Upper lobe of right lung (tissue), 1 donor: Measurements from ENCODE around the gene ANKS1A. TPM values are rescaled to one million over a fixed set of nuclear protein-coding genes. Genes with fewer than 3 reads are reported as not detected.
A peak's percentile ranks its signal among the peaks of the same experiment; 100 is the strongest.

Experiments used
- ATAC-seq: fragments of 200-7000 bp; cut with Tn5 transposase; one replicate; pipeline ENCODE4 v1.9.1; 2020; ENCODE audit warnings: mild to moderate bottlenecking, moderate library complexity
- DNase-seq: peaks from one replicate; pipeline ENCODE4 v3.0.0-alpha.2; 2020
- H3K27ac ChIP-seq: fragments of 200-600 bp; one replicate; pipeline ENCODE4 v1.8.0; 2022
- H3K27me3 ChIP-seq: fragments of 200-600 bp; one replicate; pipeline ENCODE4 v1.8.0; 2022; ENCODE audit warnings: mild to moderate bottlenecking
- H3K36me3 ChIP-seq: fragments of 200-600 bp; one replicate; pipeline ENCODE4 v1.8.0; 2022
- H3K4me1 ChIP-seq: fragments of 200-600 bp; one replicate; pipeline ENCODE4 v1.8.0; 2022
- H3K4me3 ChIP-seq: fragments of 200-600 bp; one replicate; pipeline ENCODE4 v1.8.0; 2022; ENCODE audit warnings: mild to moderate bottlenecking
- H3K9me3 ChIP-seq: fragments of 200-600 bp; one replicate; pipeline ENCODE4 v1.8.0; 2022
- intact Hi-C: fragments of 100-400 bp; cut with DNase I; formaldehyde crosslinking; loops from one replicate; pipeline ENCODE4 v1.11.0; 2022
- total RNA-seq: library from RNA; stranded (reverse); fragmentation: NEBNext Ultra II Directional; extraction: Animal tissue kit (Norgen Biotek cat#: 25700); gene quantifications from one replicate; pipeline ENCODE4 v1.2.1, GENCODE V29; 2021
- TF ChIP-seq, protein P1 (sequence below): fragments of 200-600 bp; IDR thresholded peaks from one replicate; pipeline ENCODE4 v1.8.0; 2022; ENCODE audit warnings: antibody characterized with exemption
- donor health status: DM: no; HTN: yes; CAD: no; lungs with severe emphysema.

The ANKS1A gene
- total RNA-seq, 1 donor from 2014 or later: 59.0 TPM

DNA sequence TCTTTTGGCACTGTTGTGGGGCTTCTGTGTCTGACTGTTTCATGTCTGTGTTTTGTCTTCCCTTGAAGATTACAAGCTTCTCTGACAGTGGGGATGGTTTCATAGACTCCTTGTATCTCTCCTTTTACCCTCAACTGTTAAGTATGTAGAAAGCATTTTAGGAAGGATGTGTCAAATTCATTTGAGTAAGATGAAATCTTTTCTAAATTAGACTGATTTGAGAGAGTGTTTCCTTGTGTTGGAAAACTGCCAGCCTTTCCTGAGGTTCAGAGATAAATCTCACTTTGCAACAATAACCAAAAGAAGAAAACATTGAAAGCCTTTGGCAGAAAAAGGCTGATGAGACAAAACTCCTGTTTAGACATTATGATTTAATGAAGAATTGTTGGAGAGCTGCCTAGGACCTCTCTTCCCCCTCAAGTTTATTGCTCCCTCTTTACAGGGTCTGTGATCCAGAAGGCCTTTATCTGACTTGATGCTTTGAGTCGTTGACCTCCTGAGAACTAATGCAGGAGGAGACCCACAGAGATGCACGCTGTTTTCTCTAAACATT is 68.3 kb downstream of the ANKS1A start:
- DNase-seq (no peak), ATAC-seq (no peak)
- H3K9me3 ChIP-seq: no peaks in the 10 kb centered on the region
- peaks cover 52% of the 10 kb centered on the region for H3K4me1 ChIP-seq
- H3K27me3 ChIP-seq: no peaks in the 10 kb centered on the region
- TF ChIP-seq, protein P1, sequence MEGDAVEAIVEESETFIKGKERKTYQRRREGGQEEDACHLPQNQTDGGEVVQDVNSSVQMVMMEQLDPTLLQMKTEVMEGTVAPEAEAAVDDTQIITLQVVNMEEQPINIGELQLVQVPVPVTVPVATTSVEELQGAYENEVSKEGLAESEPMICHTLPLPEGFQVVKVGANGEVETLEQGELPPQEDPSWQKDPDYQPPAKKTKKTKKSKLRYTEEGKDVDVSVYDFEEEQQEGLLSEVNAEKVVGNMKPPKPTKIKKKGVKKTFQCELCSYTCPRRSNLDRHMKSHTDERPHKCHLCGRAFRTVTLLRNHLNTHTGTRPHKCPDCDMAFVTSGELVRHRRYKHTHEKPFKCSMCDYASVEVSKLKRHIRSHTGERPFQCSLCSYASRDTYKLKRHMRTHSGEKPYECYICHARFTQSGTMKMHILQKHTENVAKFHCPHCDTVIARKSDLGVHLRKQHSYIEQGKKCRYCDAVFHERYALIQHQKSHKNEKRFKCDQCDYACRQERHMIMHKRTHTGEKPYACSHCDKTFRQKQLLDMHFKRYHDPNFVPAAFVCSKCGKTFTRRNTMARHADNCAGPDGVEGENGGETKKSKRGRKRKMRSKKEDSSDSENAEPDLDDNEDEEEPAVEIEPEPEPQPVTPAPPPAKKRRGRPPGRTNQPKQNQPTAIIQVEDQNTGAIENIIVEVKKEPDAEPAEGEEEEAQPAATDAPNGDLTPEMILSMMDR: no peak
- no peak overlapping the region for H3K4me3 ChIP-seq
- no peaks in the 10 kb centered on the region for H3K36me3 ChIP-seq
- intact Hi-C loops: no loop called here
- peak overlapping the region; percentile 38 for H3K27ac ChIP-seq

DNA sequence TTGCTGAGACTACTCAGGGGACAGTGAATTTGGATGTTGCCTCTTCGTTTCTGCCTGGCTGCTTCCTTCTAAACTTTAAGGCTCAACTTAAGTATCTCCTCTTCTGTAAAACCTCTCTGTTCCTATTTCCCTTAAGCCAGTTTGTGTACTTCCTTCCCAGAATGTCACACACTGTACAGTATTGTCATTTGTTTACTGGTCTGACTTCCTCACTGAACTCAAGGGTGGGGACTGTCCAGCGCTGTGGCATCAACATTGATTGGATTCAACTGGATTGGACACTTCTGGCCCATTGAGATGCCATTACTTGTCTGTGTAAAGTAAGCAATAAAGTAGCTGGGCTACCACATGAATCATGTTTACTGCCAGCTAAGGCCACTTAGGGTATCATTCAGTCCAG is 69.7 kb downstream of the ANKS1A start:
- TF ChIP-seq, protein P1: no peak
- H3K4me1 ChIP-seq: peaks cover 44% of the 10 kb centered on the region
- ATAC-seq (peak; percentile 88), DNase-seq (no peak)
- intact Hi-C loops: no loop called here
- H3K27ac ChIP-seq: peak overlapping the region; percentile 38
- no peaks in the 10 kb centered on the region for H3K9me3 ChIP-seq
- no peaks in the 10 kb centered on the region for H3K27me3 ChIP-seq
- H3K4me3 ChIP-seq: no peak overlapping the region
- H3K36me3 ChIP-seq: no peaks in the 10 kb centered on the region

DNA sequence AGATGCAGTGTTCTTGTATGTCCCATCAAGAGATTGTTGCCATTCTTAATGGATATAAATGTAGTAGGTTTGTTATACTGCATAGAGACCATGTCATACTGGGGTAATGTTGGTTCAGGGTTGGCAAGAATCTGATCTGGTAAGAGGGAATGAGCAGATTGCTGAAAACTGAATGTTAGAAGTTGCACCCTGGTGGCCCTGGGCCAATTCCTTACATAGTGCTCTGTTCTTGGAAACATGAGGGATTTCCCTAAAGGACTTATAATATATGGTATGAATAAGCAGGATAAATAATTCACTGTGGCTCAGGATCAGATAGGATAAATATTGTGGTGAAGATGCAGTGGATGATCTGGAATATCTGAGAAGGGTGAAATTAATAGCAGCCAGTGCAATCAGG is 70.2 kb downstream of the ANKS1A start:
- TF ChIP-seq, protein P1: no peak
- Histone ChIP-seq H3K27ac (peak overlapping the region; percentile 38), H3K36me3 (no peaks in the 10 kb centered on the region), H3K9me3 (no peaks in the 10 kb centered on the region), H3K27me3 (no peaks in the 10 kb centered on the region), H3K4me1 (peaks cover 44% of the 10 kb centered on the region), H3K4me3 (no peak overlapping the region)
- DNase-seq (no peak), ATAC-seq (no peak)
- intact Hi-C loops: no loop called here

DNA sequence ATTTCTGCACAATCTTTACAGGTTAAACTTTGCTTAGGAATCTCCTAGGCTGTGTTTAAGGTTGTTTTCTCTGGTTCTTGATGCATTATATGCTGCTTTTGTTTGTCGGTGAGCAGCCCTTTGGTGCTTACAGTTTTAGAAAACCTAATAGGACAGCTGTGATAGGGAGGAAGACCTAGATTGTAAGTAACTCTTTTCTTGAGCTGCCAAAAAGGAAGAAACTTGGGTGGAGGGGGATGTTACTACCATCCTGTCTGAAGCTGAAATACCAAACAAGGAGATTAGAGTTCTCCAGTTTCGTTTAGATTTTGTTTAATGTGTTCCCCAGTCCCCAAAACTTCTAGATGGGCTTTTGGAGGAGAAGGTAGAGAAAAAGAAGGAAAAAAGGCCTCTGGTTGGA is 72.0 kb downstream of the ANKS1A start:
- ATAC-seq: no peak
- H3K4me3 ChIP-seq: no peak overlapping the region
- H3K27me3 ChIP-seq: no peaks in the 10 kb centered on the region
- peak overlapping the region; percentile 52 for H3K27ac ChIP-seq
- no peaks in the 10 kb centered on the region for H3K9me3 ChIP-seq
- no peak for DNase-seq
- intact Hi-C loops: loop anchor here (10.0 kb wide), 1 partner anchor 66 kb away; no protein-coding TSS in a partner anchor
- peaks cover 37% of the 10 kb centered on the region for H3K4me1 ChIP-seq
- H3K36me3 ChIP-seq: no peaks in the 10 kb centered on the region
- TF ChIP-seq, protein P1: no peak

DNA sequence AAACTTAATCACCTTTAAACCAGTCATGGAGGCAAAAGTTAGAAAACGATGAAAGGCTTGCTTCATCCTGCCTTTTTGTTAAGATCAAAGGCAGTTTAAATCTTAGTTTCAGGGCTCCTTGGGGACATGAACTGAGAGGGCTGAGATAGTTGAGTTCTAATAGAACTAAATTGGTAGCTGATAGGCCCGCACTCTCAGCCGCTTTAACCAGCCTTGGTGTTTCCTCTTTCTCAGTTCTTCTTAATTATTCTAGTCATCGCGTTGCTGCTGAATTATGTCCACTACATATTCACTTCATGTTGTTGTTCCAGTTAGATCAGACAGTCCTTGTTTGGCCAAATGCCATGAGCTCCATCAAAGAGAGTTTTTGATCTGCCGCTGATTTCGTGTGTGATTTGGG is 72.5 kb downstream of the ANKS1A start:
- ATAC-seq (no peak), DNase-seq (no peak)
- H3K4me3 ChIP-seq: no peak overlapping the region
- TF ChIP-seq, protein P1: no peak
- H3K4me1 ChIP-seq: peaks cover 32% of the 10 kb centered on the region
- H3K27ac ChIP-seq: peak overlapping the region; percentile 52
- intact Hi-C loops: loop anchor here (10.0 kb wide), 1 partner anchor 67 kb away; no protein-coding TSS in a partner anchor
- H3K9me3 ChIP-seq: no peaks in the 10 kb centered on the region
- H3K27me3 ChIP-seq: no peaks in the 10 kb centered on the region
- H3K36me3 ChIP-seq: no peaks in the 10 kb centered on the region

DNA sequence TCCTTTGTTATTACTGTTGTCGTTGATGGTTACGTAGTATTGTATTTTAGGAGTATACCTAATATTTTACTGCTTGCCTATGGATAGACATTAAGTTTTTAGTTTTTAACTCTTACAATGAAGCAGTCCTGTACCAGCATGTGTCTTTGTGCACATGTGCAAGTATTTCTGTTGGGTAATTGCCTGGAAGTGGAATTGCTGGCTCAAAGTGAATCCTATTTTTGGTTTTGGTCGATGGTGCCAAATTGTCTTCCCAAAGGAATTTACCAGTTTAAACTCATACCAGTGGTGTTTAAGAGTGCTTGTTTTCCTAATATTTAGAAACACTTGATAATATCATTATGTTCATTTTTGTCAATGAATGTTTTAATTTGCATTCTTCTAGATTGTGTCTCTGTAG is 75.5 kb downstream of the ANKS1A start:
- Histone ChIP-seq H3K4me1 (peaks cover 12% of the 10 kb centered on the region), H3K4me3 (no peak overlapping the region), H3K9me3 (no peaks in the 10 kb centered on the region), H3K36me3 (no peaks in the 10 kb centered on the region), H3K27ac (no peak overlapping the region), H3K27me3 (no peaks in the 10 kb centered on the region)
- DNase-seq (no peak), ATAC-seq (no peak)
- intact Hi-C loops: loop anchor here (10.0 kb wide), 1 partner anchor 70 kb away; no protein-coding TSS in a partner anchor
- TF ChIP-seq, protein P1: no peak
